Lower lobe of right lung (tissue), 2 donors: ENCODE data around the gene ARID4A. TPM values are rescaled to one million over a fixed set of nuclear protein-coding genes. Genes with fewer than 3 reads are reported as not detected.
A peak's percentile ranks its signal among the peaks of the same experiment; 100 is the strongest.
"Not testable (repeated sequence)": the region's sequence is repeated elsewhere in the genome, so short reads cannot be mapped to it uniquely, and the experiment has no call there.

Source experiments
- ATAC-seq, 2 donors: fragments of 200-7000 bp; cut with Tn5 transposase; one replicate each; pipeline ENCODE4 v1.9.1; 2020 to 2022; ENCODE audit warnings: mild to moderate bottlenecking in 2 of 2, moderate library complexity in 2 of 2
- DNase-seq: peaks from one replicate; pipeline ENCODE4 v3.0.0-alpha.2; 2020
- H3K27ac ChIP-seq: fragments of 200-600 bp; one replicate; pipeline ENCODE4 v1.8.0; 2022
- H3K27me3 ChIP-seq: fragments of 200-600 bp; one replicate; pipeline ENCODE4 v1.8.0; 2022; ENCODE audit warnings: low read depth
- H3K36me3 ChIP-seq: fragments of 200-600 bp; one replicate; pipeline ENCODE4 v1.8.0; 2022; ENCODE audit warnings: mild to moderate bottlenecking
- H3K4me1 ChIP-seq: fragments of 200-600 bp; one replicate; pipeline ENCODE4 v1.8.0; 2022
- H3K4me3 ChIP-seq: fragments of 200-600 bp; one replicate; pipeline ENCODE4 v1.8.0; 2022; ENCODE audit warnings: mild to moderate bottlenecking
- H3K9me3 ChIP-seq: fragments of 200-600 bp; one replicate; pipeline ENCODE4 v1.8.0; 2022
- CTCF ChIP-seq: fragments of 200-600 bp; IDR thresholded peaks from one replicate; pipeline ENCODE4 v1.8.0; 2022; ENCODE audit warnings: antibody characterized with exemption, mild to moderate bottlenecking
- intact Hi-C: fragments of 100-400 bp; cut with DNase I; formaldehyde crosslinking; loops from one replicate; pipeline ENCODE4 v1.11.0; 2022
- long read RNA-seq: library from polyadenylated mRNA; unstranded; transcript quantifications from one replicate; pipeline ENCODE4 v2.0.0, GENCODE V29; 2021
- total RNA-seq: library from RNA; stranded (reverse); fragmentation: NEBNext Ultra II Directional; extraction: Animal tissue kit (Norgen Biotek cat#: 25700); gene quantifications from one replicate; pipeline ENCODE4 v1.2.1, GENCODE V29; 2021
- donor health status: DM: no; HTN: yes; CAD: no; lungs with severe emphysema.

The ARID4A gene
- total RNA-seq, result 37.9 TPM
- long read RNA-seq, partial matches to known transcripts, result 44 of 55 reads
- long read RNA-seq, other reads (novel, unspliced or antisense), result 11 of 55 reads

- H3K4me1 ChIP-seq, result peaks cover 42% of the 10 kb centered on the region
These were observed at the start of gene ARID4A for GRCh38 chr14:58298477-58299400. Gene ARID4A (plus strand): TSS chr14:58298555. CDS start chr14:58299855, 1,300 bp downstream.

GRCh38 chr14:58249611-58250010 lies 48.7 kb upstream of the ARID4A start:
- intact Hi-C loops, result no loop called here
- peaks cover 67% of the 10 kb centered on the region for H3K36me3 ChIP-seq
- no peak overlapping the region for H3K27ac ChIP-seq

More at GRCh38 chr14:58298477-58299400, at the start of gene ARID4A:
- intact Hi-C loops, result no loop called here
- H3K9me3 ChIP-seq, result no peaks in the 10 kb centered on the region
- H3K4me3 ChIP-seq, result peak within 1 kb of the TSS; percentile 78
- peaks cover 42% of the 10 kb centered on the region for H3K36me3 ChIP-seq
- peak within 1 kb of the TSS; percentile 93 for H3K27ac ChIP-seq
- TF ChIP-seq CTCF, result no peak
- H3K27me3 ChIP-seq, result no peaks in the 10 kb centered on the region
- peak; percentile 34 to 52 for ATAC-seq
- DNase-seq, result peak; percentile 91

GRCh38 chr14:58258156-58258555 lies 40.2 kb upstream of the ARID4A start:
- DNase-seq, result no peak
- ATAC-seq, result peak; percentile 86 to 89
- Histone ChIP-seq H3K4me1 (peaks cover 13% of the 10 kb centered on the region), H3K27me3 (no peaks in the 10 kb centered on the region), H3K36me3 (peaks cover 99% of the 10 kb centered on the region), H3K9me3 (no peaks in the 10 kb centered on the region), H3K4me3 (no peak overlapping the region), H3K27ac (no peak overlapping the region)
- intact Hi-C loops, result no loop called here
- no peak for TF ChIP-seq CTCF

More at GRCh38 chr14:58249611-58250010, 48.7 kb upstream of the ARID4A start:
- DNase-seq (no peak), ATAC-seq (no peak)
- H3K27me3 ChIP-seq, result no peaks in the 10 kb centered on the region
- H3K4me3 ChIP-seq, result no peak overlapping the region
- no peak for TF ChIP-seq CTCF
- no peaks in the 10 kb centered on the region for H3K9me3 ChIP-seq
- peaks cover 26% of the 10 kb centered on the region for H3K4me1 ChIP-seq

- H3K27ac ChIP-seq, H3K27me3 ChIP-seq, H3K9me3 ChIP-seq, intact Hi-C loops, ATAC-seq, H3K4me3 ChIP-seq, DNase-seq: not testable (repeated sequence)
- Histone ChIP-seq H3K36me3 (peaks cover 100% of the 10 kb centered on the region), H3K4me1 (peaks cover 23% of the 10 kb centered on the region)
These were observed 36.4 kb upstream of the ARID4A start for GRCh38 chr14:58262005-58262404.

- Histone ChIP-seq H3K36me3 (peaks cover 100% of the 10 kb centered on the region), H3K9me3 (no peaks in the 10 kb centered on the region), H3K4me1 (peaks cover 9% of the 10 kb centered on the region), H3K4me3 (no peak overlapping the region), H3K27ac (no peak overlapping the region), H3K27me3 (no peaks in the 10 kb centered on the region)
- intact Hi-C loops, result no loop called here
- ATAC-seq, result no peak
- no peak for TF ChIP-seq CTCF
- DNase-seq, result no peak
These were observed 33.0 kb upstream of the ARID4A start for GRCh38 chr14:58265401-58265800.

GRCh38 chr14:58270628-58271027 lies 27.7 kb upstream of the ARID4A start:
- no peak overlapping the region for H3K4me3 ChIP-seq
- no peaks in the 10 kb centered on the region for H3K27me3 ChIP-seq
- intact Hi-C loops, result no loop called here
- H3K9me3 ChIP-seq, result no peaks in the 10 kb centered on the region
- peaks cover 39% of the 10 kb centered on the region for H3K4me1 ChIP-seq
- H3K36me3 ChIP-seq, result peaks cover 89% of the 10 kb centered on the region
- H3K27ac ChIP-seq, result no peak overlapping the region
- ATAC-seq (no peak), DNase-seq (no peak)
- no peak for TF ChIP-seq CTCF
